GM18951 (cell line): ENCODE data around the gene MRPS33.

ENCODE experiments used
- POLR2A ChIP-seq: IDR thresholded peaks from 4 replicates; pipeline ENCODE4 v1.6.1; 2011; ENCODE audit warnings: mild to moderate bottlenecking; ENCODE audit not compliant: insufficient read length, insufficient read depth; ENCODE audit errors: extremely low read depth
- in situ Hi-C: fragments of 300-500 bp; cut with MboI; formaldehyde crosslinking; loops from one replicate; pipeline ENCODE4 v1.12.0; 2022; ENCODE audit warnings: low sequenced_read_pairs, mixed read lengths, inconsistent platforms; ENCODE audit not compliant: unreplicated experiment

Gene MRPS33

GRCh38 chr7:141027043-141027442 is 12.3 kb upstream of the MRPS33 start:
- TF ChIP-seq POLR2A: no peak
- in situ Hi-C loops: no loop called here

- in situ Hi-C loops: loop anchor here (25.0 kb wide), 1 partner anchor 512 kb away; no protein-coding TSS in a partner anchor
- no peak for TF ChIP-seq POLR2A
Measured at GRCh38 chr7:141024668-141025067, 9.9 kb upstream of the MRPS33 start.

- in situ Hi-C loops: loop anchor here (25.0 kb wide), 1 partner anchor 511 kb away; no protein-coding TSS in a partner anchor
- no peak for TF ChIP-seq POLR2A
Measured at GRCh38 chr7:141023295-141023694, 8.5 kb upstream of the MRPS33 start.

- in situ Hi-C loops: loop anchor here (25.0 kb wide), 1 partner anchor 505 kb away; no protein-coding TSS in a partner anchor
- no peak for TF ChIP-seq POLR2A
Measured at GRCh38 chr7:141017555-141017954, 2.8 kb upstream of the MRPS33 start.

GRCh38 chr7:141016349-141016748 is 1.6 kb upstream of the MRPS33 start:
- TF ChIP-seq POLR2A: no peak
- in situ Hi-C loops: loop anchor here (25.0 kb wide), 1 partner anchor 504 kb away; no protein-coding TSS in a partner anchor

- TF ChIP-seq POLR2A: no peak
- in situ Hi-C loops: loop anchor here (25.0 kb wide), 1 partner anchor 502 kb away; no protein-coding TSS in a partner anchor
Measured at GRCh38 chr7:141014125-141014523, 628 bp downstream of the MRPS33 start.

GRCh38 chr7:141013345-141013715 is 1.4 kb downstream of the MRPS33 start:
- in situ Hi-C loops: loop anchor here (25.0 kb wide), 1 partner anchor 501 kb away; no protein-coding TSS in a partner anchor
- TF ChIP-seq POLR2A: no peak

GRCh38 chr7:141012696-141013344 is 1.9 kb downstream of the MRPS33 start:
- in situ Hi-C loops: loop anchor here (25.0 kb wide), 1 partner anchor 501 kb away; no protein-coding TSS in a partner anchor
- TF ChIP-seq POLR2A: no peak

GRCh38 chr7:141012044-141012685 is 2.6 kb downstream of the MRPS33 start:
- no peak for TF ChIP-seq POLR2A
- in situ Hi-C loops: loop anchor here (25.0 kb wide), 1 partner anchor 500 kb away; no protein-coding TSS in a partner anchor

- in situ Hi-C loops: loop anchor here (25.0 kb wide), 1 partner anchor 499 kb away; no protein-coding TSS in a partner anchor
- no peak for TF ChIP-seq POLR2A
Measured at GRCh38 chr7:141011443-141011842, 3.3 kb downstream of the MRPS33 start.

- TF ChIP-seq POLR2A: no peak
- in situ Hi-C loops: loop anchor here (10.0 to 25.0 kb wide), 2 partner anchors 189 to 491 kb away; no protein-coding TSS in a partner anchor
Measured at GRCh38 chr7:141003172-141004065, 11.3 kb downstream of the MRPS33 start.

GRCh38 chr7:141001546-141001945 is 13.2 kb downstream of the MRPS33 start:
- in situ Hi-C loops: loop anchor here (10.0 to 25.0 kb wide), 2 partner anchors 187 to 489 kb away; no protein-coding TSS in a partner anchor
- no peak for TF ChIP-seq POLR2A

- TF ChIP-seq POLR2A: no peak
- in situ Hi-C loops: loop anchor here (10.0 to 25.0 kb wide), 2 partner anchors 186 to 489 kb away; no protein-coding TSS in a partner anchor
Measured at GRCh38 chr7:141001122-141001521, 13.6 kb downstream of the MRPS33 start.

- TF ChIP-seq POLR2A: no peak
- in situ Hi-C loops: no loop called here
Measured at GRCh38 chr7:140998715-140999114, 16.0 kb downstream of the MRPS33 start.
